ENCODE measurements around the gene NSD1.

DNA sequence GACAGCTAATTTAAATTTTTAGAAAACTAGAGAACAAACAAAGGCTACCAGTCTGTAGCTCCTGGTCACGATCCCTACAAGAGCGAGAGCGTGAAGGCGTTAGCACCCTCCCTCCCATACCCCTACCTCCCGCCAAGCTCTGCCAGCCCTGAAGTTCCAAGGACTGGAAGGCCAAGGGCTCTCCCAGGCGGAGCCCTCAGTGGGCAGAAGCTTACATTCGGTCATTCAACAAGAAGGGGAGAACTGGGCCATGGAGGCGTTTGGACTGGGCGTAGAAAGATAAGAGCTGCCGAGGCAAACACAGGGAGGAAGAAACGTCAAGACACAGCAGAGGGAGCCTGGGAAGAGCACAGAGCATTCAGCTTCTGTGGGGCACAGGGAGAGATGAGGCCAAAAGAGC, 175.2 kb downstream of the NSD1 start:
- no peak for TF ChIP-seq CTCF (IDR thresholded peaks at IDR 0.05; ENCODE audit: insufficient read depth, low read length)
- TF ChIP-seq GABPA (IDR thresholded peaks at IDR 0.05; ENCODE audit: low read depth) = no peak
- TF ChIP-seq, protein P1, sequence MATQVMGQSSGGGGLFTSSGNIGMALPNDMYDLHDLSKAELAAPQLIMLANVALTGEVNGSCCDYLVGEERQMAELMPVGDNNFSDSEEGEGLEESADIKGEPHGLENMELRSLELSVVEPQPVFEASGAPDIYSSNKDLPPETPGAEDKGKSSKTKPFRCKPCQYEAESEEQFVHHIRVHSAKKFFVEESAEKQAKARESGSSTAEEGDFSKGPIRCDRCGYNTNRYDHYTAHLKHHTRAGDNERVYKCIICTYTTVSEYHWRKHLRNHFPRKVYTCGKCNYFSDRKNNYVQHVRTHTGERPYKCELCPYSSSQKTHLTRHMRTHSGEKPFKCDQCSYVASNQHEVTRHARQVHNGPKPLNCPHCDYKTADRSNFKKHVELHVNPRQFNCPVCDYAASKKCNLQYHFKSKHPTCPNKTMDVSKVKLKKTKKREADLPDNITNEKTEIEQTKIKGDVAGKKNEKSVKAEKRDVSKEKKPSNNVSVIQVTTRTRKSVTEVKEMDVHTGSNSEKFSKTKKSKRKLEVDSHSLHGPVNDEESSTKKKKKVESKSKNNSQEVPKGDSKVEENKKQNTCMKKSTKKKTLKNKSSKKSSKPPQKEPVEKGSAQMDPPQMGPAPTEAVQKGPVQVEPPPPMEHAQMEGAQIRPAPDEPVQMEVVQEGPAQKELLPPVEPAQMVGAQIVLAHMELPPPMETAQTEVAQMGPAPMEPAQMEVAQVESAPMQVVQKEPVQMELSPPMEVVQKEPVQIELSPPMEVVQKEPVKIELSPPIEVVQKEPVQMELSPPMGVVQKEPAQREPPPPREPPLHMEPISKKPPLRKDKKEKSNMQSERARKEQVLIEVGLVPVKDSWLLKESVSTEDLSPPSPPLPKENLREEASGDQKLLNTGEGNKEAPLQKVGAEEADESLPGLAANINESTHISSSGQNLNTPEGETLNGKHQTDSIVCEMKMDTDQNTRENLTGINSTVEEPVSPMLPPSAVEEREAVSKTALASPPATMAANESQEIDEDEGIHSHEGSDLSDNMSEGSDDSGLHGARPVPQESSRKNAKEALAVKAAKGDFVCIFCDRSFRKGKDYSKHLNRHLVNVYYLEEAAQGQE (IDR thresholded peaks at IDR 0.05; ENCODE audit: insufficient replicate concordance, low read depth) = no peak
- TF ChIP-seq POLR2AphosphoS5 (IDR thresholded peaks at IDR 0.05; ENCODE audit: low read depth) = no peak
